Measurements from ENCODE around the gene METTL8.

DNA sequence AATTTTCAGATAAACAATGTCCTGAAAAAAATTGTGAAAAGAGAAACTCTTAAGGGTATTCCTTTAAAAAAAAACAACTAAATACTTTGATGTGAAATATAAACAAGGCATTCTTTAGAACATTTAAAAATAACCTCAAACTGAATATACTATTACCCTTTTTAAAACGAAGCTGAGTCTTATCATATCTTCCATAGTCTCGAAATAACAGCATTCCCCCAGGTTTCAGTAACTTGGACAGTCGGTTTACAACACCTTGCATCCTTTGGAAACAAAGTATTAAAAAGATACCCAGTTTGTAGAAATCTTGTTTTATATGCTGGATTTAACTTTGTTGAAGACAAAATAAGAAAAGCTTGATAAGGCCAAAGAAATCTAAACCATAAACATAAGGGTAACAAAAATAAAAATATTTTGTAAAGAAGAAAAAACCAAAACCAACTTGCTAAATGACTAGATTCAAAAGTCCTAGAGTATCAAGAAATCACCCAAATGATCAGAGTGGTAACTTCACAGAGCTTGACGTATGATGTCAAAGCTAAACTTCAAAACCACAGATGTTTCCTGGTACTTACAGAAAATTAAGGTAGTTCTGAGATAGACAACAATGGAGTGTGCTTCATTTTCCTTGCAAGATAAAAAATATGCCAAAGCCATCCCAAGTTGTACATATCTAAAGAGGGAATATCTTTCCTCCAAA lies 107.8 kb downstream of the METTL8 start:
- TF ChIP-seq CTCF (conservative IDR thresholded peaks at IDR 0.05 in 1 of 2, IDR thresholded peaks at IDR 0.05 in 1 of 2; ENCODE audit: extremely low read depth in 1 of 2, insufficient read depth in 1 of 2, low read depth in 1 of 2, low read length in 2 of 2) (no peak), EZH2 (IDR thresholded peaks at IDR 0.05; ENCODE audit: borderline replicate concordance, low read length) (no peak)

Measured in mammary epithelial cell (primary cell).